GM19455 (cell line): Measurements from ENCODE around the gene DYSF.
"Not testable (repeated sequence)": the region's sequence is repeated elsewhere in the genome, so short reads cannot be mapped to it uniquely, and the experiment has no call there.

Experiments used
- ATAC-seq: cut with Tn5 transposase; IDR thresholded peaks from one replicate; pipeline ENCODE4 v1.9.1; 2021; ENCODE audit not compliant: unreplicated experiment

DYSF gene

DNA sequence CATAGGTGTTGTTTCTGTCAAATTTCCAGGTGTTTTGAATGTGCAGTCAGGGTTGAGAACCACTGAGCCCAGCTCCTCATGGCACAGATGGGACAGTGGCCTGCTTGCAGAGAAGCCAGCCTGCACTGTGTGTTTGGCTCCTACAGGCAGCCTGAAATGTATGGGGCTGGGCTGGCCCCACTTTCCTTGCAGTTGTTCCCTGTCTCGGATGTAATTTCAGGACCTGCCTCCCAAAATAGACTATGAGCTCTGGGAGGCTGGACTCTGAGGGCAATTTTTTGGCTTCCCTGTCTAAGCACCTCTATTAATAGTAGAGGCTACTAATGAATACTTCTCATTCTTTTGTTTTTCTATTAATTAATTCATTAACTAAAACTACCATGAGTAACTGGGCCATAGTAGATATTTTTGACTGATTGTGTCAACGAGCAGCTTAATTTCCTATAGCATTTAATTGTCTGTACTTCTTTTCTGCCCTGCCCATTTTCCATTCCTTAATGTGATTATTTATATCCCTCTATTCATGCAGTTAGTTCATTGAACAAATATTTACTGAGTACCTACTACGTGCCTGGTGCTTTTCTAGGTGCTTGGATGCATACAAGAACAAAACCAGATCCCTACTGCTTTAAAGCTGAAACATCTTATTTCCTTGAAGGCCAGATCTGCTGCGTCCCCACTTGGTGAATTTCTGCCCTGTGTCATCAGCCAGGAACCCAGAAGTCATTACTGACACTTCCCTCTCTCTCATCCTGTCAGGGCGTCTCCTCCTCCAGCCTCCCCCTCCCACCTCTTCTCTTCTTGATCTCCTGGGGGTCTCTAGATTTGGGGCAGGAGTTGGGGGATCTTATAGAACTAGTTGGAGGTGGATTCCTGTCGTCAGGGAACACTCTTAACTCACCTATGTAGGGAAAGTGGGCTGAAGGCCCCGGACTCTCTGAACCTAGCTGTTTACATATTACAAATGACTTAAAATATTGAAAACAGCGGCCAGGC is 16.3 kb downstream of the DYSF start:
- ATAC-seq, result no peak

GRCh38 chr2:71471276-71471675 is 17.9 kb downstream of the DYSF start:
- ATAC-seq, result no peak

GRCh38 chr2:71472019-71472418 is 18.7 kb downstream of the DYSF start:
- ATAC-seq, result no peak

DNA sequence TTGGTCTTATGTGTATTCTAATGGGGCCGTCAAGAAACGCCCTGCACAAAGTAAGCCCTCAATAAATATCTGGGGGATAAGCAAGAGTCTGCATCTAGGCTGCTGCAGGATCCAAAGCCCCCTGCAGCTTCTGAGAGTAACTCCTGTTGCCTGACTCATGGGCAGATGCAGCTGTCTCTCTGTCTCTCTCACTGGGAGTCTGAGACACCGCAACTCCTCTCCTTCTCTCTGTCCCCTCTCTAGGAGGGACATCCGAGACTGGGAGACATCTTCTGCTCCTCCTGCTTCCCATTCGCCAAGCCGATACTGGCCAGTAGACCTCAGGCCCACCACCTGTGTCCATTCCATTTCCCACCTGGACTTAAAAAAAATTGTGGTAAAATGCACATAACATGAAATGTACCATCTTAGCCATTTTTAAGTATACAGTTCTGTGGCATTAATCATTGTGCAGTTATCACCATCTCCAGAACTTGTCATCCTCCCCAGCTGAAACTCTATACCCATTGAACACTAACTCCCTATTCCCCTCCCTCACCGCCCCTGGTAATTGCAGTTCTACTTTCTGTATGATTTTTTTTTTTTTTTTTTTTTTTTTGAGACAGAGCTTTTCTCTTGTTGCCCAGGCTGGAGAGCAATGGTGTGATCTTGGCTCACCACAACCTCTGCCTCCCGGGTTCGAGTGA is 20.1 kb downstream of the DYSF start:
- no peak for ATAC-seq

GRCh38 chr2:71474116-71474743 is 20.9 kb downstream of the DYSF start:
- ATAC-seq, result no peak

DNA sequence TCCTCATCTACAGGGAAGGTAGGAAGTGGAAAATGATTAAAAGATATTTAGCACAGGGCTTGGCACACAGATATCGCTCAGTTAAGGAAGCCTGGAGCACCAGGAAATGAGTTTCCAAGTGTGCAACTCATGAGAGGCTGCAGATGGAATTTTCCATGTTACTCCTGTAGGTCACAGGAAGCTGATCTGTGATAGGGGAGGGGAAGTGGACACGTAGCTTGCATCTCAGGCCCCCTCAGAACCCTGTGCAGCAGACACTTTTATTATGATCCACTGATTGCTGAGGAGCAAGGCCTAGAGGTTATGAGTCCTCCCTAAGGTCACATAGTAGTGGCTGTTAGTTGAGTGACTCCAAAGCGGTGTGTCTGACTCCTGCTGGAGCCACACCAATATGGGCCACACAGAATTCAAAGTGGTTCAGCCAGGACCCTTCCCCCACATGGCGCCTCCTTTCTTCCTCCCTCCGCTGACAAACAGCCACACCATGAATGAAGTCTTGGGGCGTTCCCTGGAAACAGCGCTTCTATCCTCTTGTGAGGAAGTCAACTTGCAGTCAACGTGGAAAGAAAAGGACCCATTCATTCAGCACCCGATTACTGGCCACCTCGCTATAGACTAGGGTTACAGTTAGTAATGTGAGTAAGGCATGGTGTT is 21.5 kb downstream of the DYSF start:
- no peak for ATAC-seq

- ATAC-seq, result no peak
Measured at GRCh38 chr2:71476495-71476894, 23.1 kb downstream of the DYSF start.

DNA sequence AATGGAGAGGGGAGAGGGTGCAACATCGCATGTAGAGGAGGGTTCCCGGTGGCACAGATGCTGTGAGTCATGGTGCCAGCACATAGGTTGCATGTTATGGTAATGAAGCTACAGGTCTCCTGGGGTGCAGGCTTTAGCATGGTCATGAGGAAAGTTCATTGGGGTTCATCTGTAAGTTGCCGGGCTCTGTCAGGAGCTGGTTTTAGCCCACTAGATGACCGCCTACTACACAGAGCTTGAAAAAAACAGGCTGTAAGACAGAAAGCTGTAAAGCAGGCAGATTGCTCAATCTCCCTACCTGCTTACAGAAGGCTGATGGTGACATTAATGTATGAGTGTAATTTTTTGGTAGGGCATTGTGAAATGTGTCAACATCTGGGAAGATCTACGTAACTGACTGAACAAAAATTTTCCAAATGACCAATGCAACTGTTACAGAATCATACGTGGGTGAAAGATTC is 23.9 kb downstream of the DYSF start:
- ATAC-seq, result no peak

DNA sequence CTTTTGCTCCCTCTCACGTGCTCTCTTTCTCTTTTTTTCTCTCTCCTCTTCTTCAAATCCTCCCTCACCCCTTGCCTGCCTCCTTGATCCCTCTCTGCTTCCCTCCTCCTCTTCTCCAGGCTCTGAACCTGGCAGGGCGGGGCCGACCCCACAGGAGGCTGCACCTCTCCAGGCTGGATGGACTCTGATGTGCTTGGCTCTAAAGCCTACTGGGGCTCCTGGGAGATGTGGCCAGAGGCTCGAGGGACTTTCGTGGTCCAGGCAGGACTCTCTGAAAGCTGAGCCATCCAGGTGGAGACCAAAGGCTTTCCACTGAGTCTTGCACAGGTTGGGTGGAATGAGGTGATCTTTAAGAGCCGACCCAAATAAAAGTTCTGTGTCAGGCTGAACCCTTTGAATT is 25.4 kb downstream of the DYSF start:
- no peak for ATAC-seq

DNA sequence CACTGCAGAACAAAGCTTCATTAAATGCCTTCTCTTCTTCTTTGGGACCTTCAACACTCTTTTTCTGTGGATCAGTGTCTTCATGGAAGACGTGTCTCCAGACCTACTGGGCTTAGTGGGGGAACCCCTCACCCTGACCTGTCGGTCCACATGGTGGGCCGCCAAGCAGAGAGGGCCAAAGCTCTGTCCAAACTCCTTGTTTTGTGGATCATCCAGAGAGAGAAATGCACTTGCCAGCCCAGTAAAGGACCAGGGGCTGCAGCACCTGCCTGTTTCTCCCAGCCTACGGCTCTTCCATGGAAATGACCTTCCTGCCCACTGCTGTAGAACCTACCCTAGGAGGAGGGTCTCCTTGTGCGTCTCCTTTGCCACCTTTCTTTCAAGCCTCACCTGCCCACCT is 25.9 kb downstream of the DYSF start:
- ATAC-seq, result no peak

DNA sequence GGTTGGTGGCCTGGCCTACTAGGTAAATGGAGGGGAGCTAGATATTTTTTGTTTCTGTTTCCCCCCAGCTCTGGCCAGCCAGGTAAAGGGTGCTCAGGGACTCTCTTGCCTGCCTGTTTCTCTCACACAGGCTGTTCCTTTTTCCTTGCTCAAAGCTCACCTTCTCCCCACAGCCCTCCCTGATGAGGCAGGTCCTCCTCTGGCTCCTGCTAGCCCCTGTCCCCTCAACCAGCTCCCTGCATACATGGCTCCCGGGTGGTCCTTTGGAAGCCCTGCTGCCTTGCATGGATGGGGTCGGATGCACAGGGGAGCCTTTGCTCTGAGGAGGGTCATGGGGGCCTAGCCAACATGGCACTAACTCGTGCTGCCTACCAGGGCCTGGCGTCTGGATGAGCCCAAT is 27.8 kb downstream of the DYSF start:
- ATAC-seq, result no peak

GRCh38 chr2:71482055-71482454 is 28.7 kb downstream of the DYSF start:
- no peak for ATAC-seq

DNA sequence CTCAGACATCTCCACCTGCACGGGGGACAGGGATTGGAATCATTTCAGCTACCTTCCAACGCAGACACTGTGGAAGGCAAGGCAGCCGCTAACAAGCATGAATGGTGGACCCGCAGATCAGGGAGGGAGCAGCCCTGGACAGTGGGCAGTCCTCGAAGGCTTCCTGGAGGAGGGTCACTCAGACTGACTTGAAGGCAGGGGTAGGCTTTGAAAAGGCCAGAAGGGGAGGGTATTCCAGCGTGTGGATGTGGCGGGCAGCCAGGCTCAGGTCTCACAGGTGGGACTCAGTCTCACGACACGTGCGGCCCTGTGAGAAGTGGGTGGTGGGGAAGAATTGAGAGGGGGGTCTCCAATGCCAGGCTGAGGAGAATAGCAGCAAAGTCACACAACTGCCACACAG is 29.9 kb downstream of the DYSF start:
- no peak for ATAC-seq

GRCh38 chr2:71484354-71484753 is 31.0 kb downstream of the DYSF start:
- no peak for ATAC-seq

- ATAC-seq, result no peak
Measured at GRCh38 chr2:71486881-71487640, 33.7 kb downstream of the DYSF start.

DNA sequence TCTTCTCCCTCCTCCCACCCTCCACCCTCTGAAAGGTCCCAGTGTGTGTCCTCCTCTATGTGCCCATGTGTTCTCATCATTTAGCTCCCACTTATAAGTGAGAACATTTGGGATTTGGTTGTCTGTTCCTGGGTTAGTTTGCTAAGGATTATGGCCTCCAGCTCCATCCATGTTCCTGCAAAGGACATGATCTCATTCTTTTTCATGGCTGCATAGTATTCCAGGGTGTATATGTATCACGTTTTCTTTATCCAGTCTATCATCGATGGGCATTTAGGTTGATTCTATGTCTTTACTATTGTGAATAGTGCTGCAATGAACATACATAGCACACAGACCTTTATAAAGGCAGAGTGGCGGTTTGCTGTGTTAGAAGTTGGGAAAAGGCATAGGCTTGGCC is 38.2 kb downstream of the DYSF start:
- not testable (repeated sequence) for ATAC-seq

- ATAC-seq, result no peak
Measured at GRCh38 chr2:71492112-71492511, 38.8 kb downstream of the DYSF start.

DNA sequence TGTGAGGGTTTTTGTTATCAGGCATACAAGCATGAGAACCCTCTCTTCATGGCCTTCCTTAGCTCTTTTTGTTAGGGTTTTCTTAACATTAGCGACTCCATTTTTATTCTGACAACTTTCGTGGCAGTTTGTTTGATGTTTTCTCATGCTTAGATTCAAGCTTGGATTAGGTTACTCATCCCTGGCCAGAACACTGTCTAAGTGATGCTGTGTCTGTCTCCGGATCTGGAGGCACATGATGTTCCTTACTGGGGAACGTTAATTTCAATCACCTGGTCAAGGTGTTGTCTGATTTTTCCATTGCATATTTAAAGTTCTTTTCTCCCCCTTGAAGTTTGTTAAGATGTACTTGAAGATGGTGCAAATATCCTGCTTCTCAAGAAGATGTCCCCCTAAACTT is 40.7 kb downstream of the DYSF start:
- no peak for ATAC-seq

DNA sequence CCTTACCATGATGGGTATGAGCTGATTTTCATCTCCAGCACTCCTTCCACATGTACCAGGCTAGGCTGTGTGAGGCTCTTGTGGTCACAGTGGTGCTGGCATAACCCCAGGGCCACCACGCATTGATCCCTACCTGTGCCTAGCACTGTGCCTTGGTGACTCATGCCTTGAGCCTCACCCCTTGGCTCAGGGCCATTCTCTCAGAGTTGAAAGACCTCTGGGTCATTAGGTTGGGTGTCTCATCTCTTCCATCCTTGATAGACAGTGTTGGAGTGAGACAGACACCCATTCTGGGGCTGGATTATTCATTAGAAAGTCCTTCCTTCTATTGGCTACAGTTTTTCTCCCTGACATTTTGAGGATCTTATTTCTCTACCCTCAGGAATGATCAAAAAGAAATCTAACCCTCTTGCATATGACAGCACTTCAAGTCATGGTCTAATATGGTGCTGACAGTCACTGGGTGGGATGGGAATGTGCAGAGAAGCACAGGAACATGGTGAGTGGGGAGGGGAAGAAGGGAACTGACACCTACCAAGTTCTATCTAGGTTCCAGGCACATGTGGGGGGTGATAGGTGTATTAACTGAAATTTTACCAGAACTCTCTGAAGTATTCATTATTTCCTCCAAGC is 41.3 kb downstream of the DYSF start:
- ATAC-seq, result no peak
